HG02571 (cell line): ENCODE results near the gene HYI.
A peak's percentile ranks its signal among the peaks of the same experiment; 100 is the strongest.
"Not testable (repeated sequence)": the region's sequence is repeated elsewhere in the genome, so short reads cannot be mapped to it uniquely, and the experiment has no call there.

Experiments
- ATAC-seq: cut with Tn5 transposase; IDR thresholded peaks from one replicate; pipeline ENCODE4 v1.9.1; 2021; ENCODE audit warnings: mild to moderate bottlenecking, moderate library complexity; ENCODE audit not compliant: unreplicated experiment

Gene HYI

GRCh38 chr1:43453442-43454269, at the start of gene HYI:
TSS of gene HYI (minus strand) at chr1:43453931. CDS start at chr1:43453793, 138 bp downstream.
- ATAC-seq = peak; percentile 45

- ATAC-seq = not testable (repeated sequence)
Measured at GRCh38 chr1:43501806-43502205, 48.1 kb upstream of the HYI start.

- no peak for ATAC-seq
Measured at GRCh38 chr1:43499898-43500297, 46.2 kb upstream of the HYI start.

GRCh38 chr1:43495204-43495603, 41.5 kb upstream of the HYI start:
- no peak for ATAC-seq

- ATAC-seq = no peak
Measured at GRCh38 chr1:43493661-43494450, 40.1 kb upstream of the HYI start.

GRCh38 chr1:43492826-43493225, 39.1 kb upstream of the HYI start:
- no peak for ATAC-seq

- ATAC-seq = no peak
Measured at GRCh38 chr1:43491061-43491460, 37.3 kb upstream of the HYI start.

GRCh38 chr1:43488165-43488564, 34.4 kb upstream of the HYI start:
- no peak for ATAC-seq

- no peak for ATAC-seq
Measured at GRCh38 chr1:43484367-43484766, 30.6 kb upstream of the HYI start.

- ATAC-seq = no peak
Measured at GRCh38 chr1:43482215-43482614, 28.5 kb upstream of the HYI start.

GRCh38 chr1:43481491-43481890, 27.8 kb upstream of the HYI start:
- ATAC-seq = no peak

- no peak for ATAC-seq
Measured at GRCh38 chr1:43479414-43479813, 25.7 kb upstream of the HYI start.

GRCh38 chr1:43477716-43478115, 24.0 kb upstream of the HYI start:
- no peak for ATAC-seq

GRCh38 chr1:43475611-43476401, 22.1 kb upstream of the HYI start:
- not testable (repeated sequence) for ATAC-seq

GRCh38 chr1:43473463-43473862, 19.7 kb upstream of the HYI start:
- ATAC-seq = no peak

GRCh38 chr1:43472463-43473151, 18.9 kb upstream of the HYI start:
- not testable (repeated sequence) for ATAC-seq

GRCh38 chr1:43472087-43472462, 18.3 kb upstream of the HYI start:
- no peak for ATAC-seq

GRCh38 chr1:43469932-43470331, 16.2 kb upstream of the HYI start:
- ATAC-seq = no peak

GRCh38 chr1:43468414-43468813, 14.7 kb upstream of the HYI start:
- ATAC-seq = no peak

- ATAC-seq = no peak
Measured at GRCh38 chr1:43466403-43466802, 12.7 kb upstream of the HYI start.
